GM23338 (cell line): ENCODE results near the gene MRPL1. TPM values are rescaled to one million over a fixed set of nuclear protein-coding genes. Genes with fewer than 3 reads are reported as not detected.

Experiments used
- ATAC-seq: fragments of 200-7000 bp; cut with Tn5 transposase; 3 replicates; pipeline ENCODE4 v1.9.1; 2020
- DNase-seq: peaks from one replicate; pipeline ENCODE4 v3.0.0-alpha.2; 2015; ENCODE audit warnings: low spot score
- H2AFZ ChIP-seq: fragments of 200-600 bp; sonication (generic); 2 replicates; pipeline ENCODE4 v1.8.0; 2016; ENCODE audit warnings: antibody characterized with exemption, mild to moderate bottlenecking, moderate library complexity
- H3F3A ChIP-seq: fragments of 200-600 bp; sonication (generic); replicated peaks from 2 replicates; pipeline ENCODE4 v1.8.0; 2017; ENCODE audit warnings: antibody characterized with exemption, mixed run types, low read depth
- H3K27ac ChIP-seq: fragments of 200-600 bp; sonication (generic); 2 replicates; pipeline ENCODE4 v1.6.1; 2016; ENCODE audit warnings: low read depth
- H3K27me3 ChIP-seq: fragments of 200-600 bp; sonication (generic); 2 replicates; pipeline ENCODE4 v1.8.0; 2016; ENCODE audit warnings: mild to moderate bottlenecking, mixed run types, moderate library complexity; ENCODE audit not compliant: insufficient read depth
- H3K36me3 ChIP-seq: fragments of 200-600 bp; sonication (generic); 2 replicates; pipeline ENCODE4 v1.8.0; 2016; ENCODE audit warnings: mild to moderate bottlenecking; ENCODE audit not compliant: insufficient read depth
- H3K4me1 ChIP-seq: fragments of 200-600 bp; sonication (generic); 2 replicates; pipeline ENCODE4 v1.8.0; 2016; ENCODE audit warnings: mild to moderate bottlenecking, moderate library complexity; ENCODE audit not compliant: insufficient read depth
- H3K4me2 ChIP-seq: fragments of 200-600 bp; sonication (generic); 2 replicates; pipeline ENCODE4 v1.7.1; 2017; ENCODE audit warnings: mixed run types
- H3K4me3 ChIP-seq: fragments of 200-600 bp; sonication (generic); 2 replicates; pipeline ENCODE4 v1.6.1; 2016; ENCODE audit warnings: mixed run types
- H3K79me2 ChIP-seq: fragments of 200-600 bp; sonication (generic); replicated peaks from 2 replicates; pipeline ENCODE4 v1.8.0; 2017; ENCODE audit warnings: mild to moderate bottlenecking; ENCODE audit not compliant: insufficient read depth
- H3K9me2 ChIP-seq: fragments of 200-600 bp; sonication (generic); 2 replicates; pipeline ENCODE4 v1.8.0; 2017; ENCODE audit not compliant: insufficient read depth
- H4K20me1 ChIP-seq: fragments of 200-600 bp; sonication (generic); replicated peaks from 2 replicates; pipeline ENCODE4 v1.8.0; 2017; ENCODE audit warnings: mild to moderate bottlenecking; ENCODE audit not compliant: insufficient read depth
- H3K27ac Mint-ChIP-seq: 2 replicates; pipeline ENCODE4 v1.8.0; 2020; ENCODE audit warnings: inconsistent platforms, mild to moderate bottlenecking, moderate library complexity, mixed read lengths
- H3K27me3 Mint-ChIP-seq: 3 replicates; pipeline ENCODE4 v1.8.0; 2022; ENCODE audit warnings: low read depth, mild to moderate bottlenecking, moderate library complexity, mixed read lengths, inconsistent platforms; ENCODE audit not compliant: insufficient read depth, poor library complexity
- H3K36me3 Mint-ChIP-seq: 3 replicates; pipeline ENCODE4 v1.8.0; 2021; ENCODE audit warnings: low read depth, mild to moderate bottlenecking, inconsistent platforms, moderate library complexity, mixed read lengths
- H3K4me1 Mint-ChIP-seq: 3 replicates; pipeline ENCODE4 v1.8.0; 2020; ENCODE audit warnings: mild to moderate bottlenecking, inconsistent platforms, mixed read lengths
- H3K4me3 Mint-ChIP-seq: 3 replicates; pipeline ENCODE4 v1.8.0; 2021; ENCODE audit warnings: moderate library complexity, mild to moderate bottlenecking, inconsistent platforms, mixed read lengths
- H3K9me3 Mint-ChIP-seq: 3 replicates; pipeline ENCODE4 v1.8.0; 2020; ENCODE audit warnings: moderate library complexity, mild to moderate bottlenecking, inconsistent platforms, mixed read lengths
- CREB1 ChIP-seq: fragments of 250-450 bp; sonication (Bioruptor Pico); IDR thresholded peaks from 2 replicates; pipeline ENCODE4 v1.5.0; 2020; ENCODE audit warnings: low read depth, mild to moderate bottlenecking, moderate library complexity
- ETS1 ChIP-seq: IDR thresholded peaks from 2 replicates; pipeline ENCODE4 v1.6.1; 2016; ENCODE audit warnings: antibody characterized with exemption
- EZH2phosphoT487 ChIP-seq: fragments of 200-600 bp; sonication (generic); IDR thresholded peaks from one replicate; pipeline ENCODE4 v1.8.1; 2018; ENCODE audit warnings: antibody characterized with exemption; ENCODE audit not compliant: unreplicated experiment
- POLR2AphosphoS5 ChIP-seq: IDR thresholded peaks from 2 replicates; pipeline ENCODE4 v1.6.1; 2016; ENCODE audit warnings: antibody characterized with exemption, low read depth
- STAT1 ChIP-seq: IDR thresholded peaks from one replicate; pipeline ENCODE4 v1.6.1; 2016; ENCODE audit warnings: antibody characterized with exemption; ENCODE audit not compliant: unreplicated experiment
- polyA plus RNA-seq: library from polyadenylated mRNA; unstranded; fragments of >200 nt; fragmentation: Nextera tagmentation; extraction: Ambion mirVana; gene quantifications from 2 replicates; pipeline ENCODE4 v1.2.1, GENCODE V29; 2016
- total RNA-seq: library from RNA; depleted of rRNA; stranded (reverse); fragments of >200 nt; shearing (Covaris generic); gene quantifications from 2 replicates; pipeline ENCODE4 v1.2.3, GENCODE V29; 2014
- TF ChIP-seq, protein P1 (sequence below): fragments of 250-450 bp; sonication (Bioruptor Pico); IDR thresholded peaks from 2 replicates; pipeline ENCODE4 v1.5.0; 2020; ENCODE audit warnings: mild to moderate bottlenecking, moderate library complexity

Gene MRPL1
- total and polyA plus RNA-seq, 2 experiments from 2014 or later, result 29.2 to 46.5 TPM

GRCh38 chr4:77815636-77816035 lies 47.0 kb upstream of the MRPL1 start:
- H3K36me3 Mint-ChIP-seq, result no peaks in the 10 kb centered on the region; the same call in 2 of the 3 replicates
- H2AFZ ChIP-seq, result no peak overlapping the region
- H3K79me2 ChIP-seq, result peaks cover 26% of the 10 kb centered on the region; the same call in 1 of the 2 replicates
- no peak for ATAC-seq
- no peak overlapping the region for H3K4me2 ChIP-seq
- H3K27ac ChIP-seq, result no peak overlapping the region
- DNase-seq, result no peak
- peaks cover 8% of the 10 kb centered on the region for H3K4me1 ChIP-seq
- peaks cover 8% of the 10 kb centered on the region for H3K4me1 Mint-ChIP-seq
- H4K20me1 ChIP-seq, result peaks cover 21% of the 10 kb centered on the region
- H3K9me3 Mint-ChIP-seq, result no peaks in the 10 kb centered on the region
- no peaks in the 10 kb centered on the region for H3K9me2 ChIP-seq
- H3K27ac Mint-ChIP-seq, result no peak overlapping the region
- no peak overlapping the region for H3K4me3 ChIP-seq
- no peaks in the 10 kb centered on the region for H3K27me3 ChIP-seq
- H3F3A ChIP-seq, result 0 out of 2 replicates have a peak, but pooled peaks cover 3% of the 10 kb centered on the region
- H3K4me3 Mint-ChIP-seq, result no peak overlapping the region
- no peaks in the 10 kb centered on the region for H3K36me3 ChIP-seq
- TF ChIP-seq STAT1 (no peak), POLR2AphosphoS5 (no peak), ETS1 (no peak), CREB1 (CRISPR knock-in tag) (no peak), EZH2phosphoT487 (no peak)
- TF ChIP-seq, protein P1, sequence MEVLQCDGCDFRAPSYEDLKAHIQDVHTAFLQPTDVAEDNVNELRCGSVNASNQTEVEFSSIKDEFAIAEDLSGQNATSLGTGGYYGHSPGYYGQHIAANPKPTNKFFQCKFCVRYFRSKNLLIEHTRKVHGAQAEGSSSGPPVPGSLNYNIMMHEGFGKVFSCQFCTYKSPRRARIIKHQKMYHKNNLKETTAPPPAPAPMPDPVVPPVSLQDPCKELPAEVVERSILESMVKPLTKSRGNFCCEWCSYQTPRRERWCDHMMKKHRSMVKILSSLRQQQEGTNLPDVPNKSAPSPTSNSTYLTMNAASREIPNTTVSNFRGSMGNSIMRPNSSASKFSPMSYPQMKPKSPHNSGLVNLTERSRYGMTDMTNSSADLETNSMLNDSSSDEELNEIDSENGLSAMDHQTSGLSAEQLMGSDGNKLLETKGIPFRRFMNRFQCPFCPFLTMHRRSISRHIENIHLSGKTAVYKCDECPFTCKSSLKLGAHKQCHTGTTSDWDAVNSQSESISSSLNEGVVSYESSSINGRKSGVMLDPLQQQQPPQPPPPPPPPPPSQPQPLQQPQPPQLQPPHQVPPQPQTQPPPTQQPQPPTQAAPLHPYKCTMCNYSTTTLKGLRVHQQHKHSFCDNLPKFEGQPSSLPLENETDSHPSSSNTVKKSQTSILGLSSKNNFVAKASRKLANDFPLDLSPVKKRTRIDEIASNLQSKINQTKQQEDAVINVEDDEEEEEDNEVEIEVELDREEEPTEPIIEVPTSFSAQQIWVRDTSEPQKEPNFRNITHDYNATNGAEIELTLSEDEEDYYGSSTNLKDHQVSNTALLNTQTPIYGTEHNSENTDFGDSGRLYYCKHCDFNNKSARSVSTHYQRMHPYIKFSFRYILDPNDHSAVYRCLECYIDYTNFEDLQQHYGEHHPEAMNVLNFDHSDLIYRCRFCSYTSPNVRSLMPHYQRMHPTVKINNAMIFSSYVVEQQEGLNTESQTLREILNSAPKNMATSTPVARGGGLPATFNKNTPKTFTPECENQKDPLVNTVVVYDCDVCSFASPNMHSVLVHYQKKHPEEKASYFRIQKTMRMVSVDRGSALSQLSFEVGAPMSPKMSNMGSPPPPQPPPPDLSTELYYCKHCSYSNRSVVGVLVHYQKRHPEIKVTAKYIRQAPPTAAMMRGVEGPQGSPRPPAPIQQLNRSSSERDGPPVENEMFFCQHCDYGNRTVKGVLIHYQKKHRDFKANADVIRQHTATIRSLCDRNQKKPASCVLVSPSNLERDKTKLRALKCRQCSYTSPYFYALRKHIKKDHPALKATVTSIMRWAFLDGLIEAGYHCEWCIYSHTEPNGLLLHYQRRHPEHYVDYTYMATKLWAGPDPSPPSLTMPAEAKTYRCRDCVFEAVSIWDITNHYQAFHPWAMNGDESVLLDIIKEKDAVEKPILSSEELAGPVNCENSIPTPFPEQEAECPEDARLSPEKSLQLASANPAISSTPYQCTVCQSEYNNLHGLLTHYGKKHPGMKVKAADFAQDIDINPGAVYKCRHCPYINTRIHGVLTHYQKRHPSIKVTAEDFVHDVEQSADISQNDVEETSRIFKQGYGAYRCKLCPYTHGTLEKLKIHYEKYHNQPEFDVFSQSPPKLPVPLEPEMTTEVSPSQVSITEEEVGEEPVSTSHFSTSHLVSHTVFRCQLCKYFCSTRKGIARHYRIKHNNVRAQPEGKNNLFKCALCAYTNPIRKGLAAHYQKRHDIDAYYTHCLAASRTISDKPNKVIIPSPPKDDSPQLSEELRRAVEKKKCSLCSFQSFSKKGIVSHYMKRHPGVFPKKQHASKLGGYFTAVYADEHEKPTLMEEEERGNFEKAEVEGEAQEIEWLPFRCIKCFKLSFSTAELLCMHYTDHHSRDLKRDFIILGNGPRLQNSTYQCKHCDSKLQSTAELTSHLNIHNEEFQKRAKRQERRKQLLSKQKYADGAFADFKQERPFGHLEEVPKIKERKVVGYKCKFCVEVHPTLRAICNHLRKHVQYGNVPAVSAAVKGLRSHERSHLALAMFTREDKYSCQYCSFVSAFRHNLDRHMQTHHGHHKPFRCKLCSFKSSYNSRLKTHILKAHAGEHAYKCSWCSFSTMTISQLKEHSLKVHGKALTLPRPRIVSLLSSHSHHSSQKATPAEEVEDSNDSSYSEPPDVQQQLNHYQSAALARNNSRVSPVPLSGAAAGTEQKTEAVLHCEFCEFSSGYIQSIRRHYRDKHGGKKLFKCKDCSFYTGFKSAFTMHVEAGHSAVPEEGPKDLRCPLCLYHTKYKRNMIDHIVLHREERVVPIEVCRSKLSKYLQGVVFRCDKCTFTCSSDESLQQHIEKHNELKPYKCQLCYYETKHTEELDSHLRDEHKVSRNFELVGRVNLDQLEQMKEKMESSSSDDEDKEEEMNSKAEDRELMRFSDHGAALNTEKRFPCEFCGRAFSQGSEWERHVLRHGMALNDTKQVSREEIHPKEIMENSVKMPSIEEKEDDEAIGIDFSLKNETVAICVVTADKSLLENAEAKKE (CRISPR knock-in tag), result no peak
- H3K27me3 Mint-ChIP-seq, result peaks cover 10% of the 10 kb centered on the region
